ENCODE results near the gene AMBRA1. TPM values are rescaled to one million over a fixed set of nuclear protein-coding genes. Genes with fewer than 3 reads are reported as not detected.

AMBRA1 gene
- total and polyA plus RNA-seq, 11 donors = 5.6 to 23.5 (median 16.2) TPM

- no peaks in the 10 kb centered on the region for H3K9me3 ChIP-seq
- TF ChIP-seq POLR2A (IDR thresholded peaks at IDR 0.05) = peak in 1 of 2 donors; percentile 64
- no peak for TF ChIP-seq CTCF (IDR thresholded peaks at IDR 0.05)
- no peak for DNase-seq
- H3K4me3 ChIP-seq = peak overlapping the region; percentile 67 to 99 (median 92)
- WGBS, 4 donors = 2 to 5% (median 3%) methylated on average over 10 to 15 of the region's 15 CpGs
- ATAC-seq = peak in 2 of 4 donors; percentile 2 to 8
- intact Hi-C loops (cut with DNase I) = loop anchor here in 9 of 10 donors (2.0 to 10.0 kb wide), 8 partner anchors 22 to 232 kb away; partner anchors contain the start of genes CHRM4 (in 4 of the 9), MDK (in 3 of the 9), ARHGAP1 (in 2 of the 9) and ZNF408 (in 2 of the 9)
- H3K27me3 ChIP-seq = no peaks in the 10 kb centered on the region
- H3K4me1 ChIP-seq = peaks cover 0 to 55% (median 27%) of the 10 kb centered on the region in 12 donors
- peaks cover 0 to 17% (median 12%) of the 10 kb centered on the region in 9 donors for H3K36me3 ChIP-seq
- H3K27ac ChIP-seq = peak overlapping the region; percentile 85 to 97 (median 92)
These were observed 22.8 kb upstream of the AMBRA1 start for GRCh38 chr11:46616551-46617133.

- WGBS, 4 donors = 96 to 98% (median 96%) methylated on average over 7 of the region's 7 CpGs
- peaks cover 0 to 59% (median 27%) of the 10 kb centered on the region in 12 donors for H3K4me1 ChIP-seq
- no peak for TF ChIP-seq POLR2A (IDR thresholded peaks at IDR 0.05)
- TF ChIP-seq CTCF (IDR thresholded peaks at IDR 0.05) = no peak
- DNase-seq = no peak
- ATAC-seq = no peak
- intact Hi-C loops (cut with DNase I) = loop anchor here in 9 of 10 donors (2.0 to 10.0 kb wide), 8 partner anchors 21 to 231 kb away; partner anchors contain the start of genes CHRM4 (in 4 of the 9), MDK (in 3 of the 9), ARHGAP1 (in 2 of the 9) and ZNF408 (in 2 of the 9)
- H3K27me3 ChIP-seq = no peaks in the 10 kb centered on the region
- H3K27ac ChIP-seq = no peak overlapping the region
- H3K9me3 ChIP-seq = no peaks in the 10 kb centered on the region
- H3K4me3 ChIP-seq = no peak overlapping the region
- peaks cover 0 to 8% (median 3%) of the 10 kb centered on the region in 9 donors for H3K36me3 ChIP-seq
These were observed 21.9 kb upstream of the AMBRA1 start for GRCh38 chr11:46615756-46616155.

GRCh38 chr11:46612326-46612725 is 18.5 kb upstream of the AMBRA1 start:
- H3K9me3 ChIP-seq = no peaks in the 10 kb centered on the region
- DNase-seq = no peak
- TF ChIP-seq POLR2A (IDR thresholded peaks at IDR 0.05) = no peak
- no peak overlapping the region for H3K4me3 ChIP-seq
- ATAC-seq = no peak
- no peaks in the 10 kb centered on the region for H3K36me3 ChIP-seq
- intact Hi-C loops (cut with DNase I) = loop anchor here in 6 of 10 donors (10.0 kb wide), 3 partner anchors 68 to 228 kb away; partner anchors contain the start of genes MDK (in 3 of the 6) and CHRM4 (in 2 of the 6)
- H3K27ac ChIP-seq = peak overlapping the region in 2 of 12 donors; percentile 4 to 8
- H3K4me1 ChIP-seq = peaks cover 0 to 31% (median 11%) of the 10 kb centered on the region in 12 donors
- no peaks in the 10 kb centered on the region for H3K27me3 ChIP-seq
- WGBS, 4 donors = 73 to 76% (median 75%) methylated on average over 2 of the region's 2 CpGs

GRCh38 chr11:46611526-46612304 is 17.9 kb upstream of the AMBRA1 start:
- DNase-seq (no peak), ATAC-seq (peak in 3 of 4 donors; percentile 11 to 45 (median 35))
- Histone ChIP-seq H3K27me3 (no peaks in the 10 kb centered on the region), H3K4me1 (peaks cover 0 to 31% (median 11%) of the 10 kb centered on the region in 12 donors), H3K4me3 (no peak overlapping the region), H3K9me3 (no peaks in the 10 kb centered on the region), H3K36me3 (no peaks in the 10 kb centered on the region), H3K27ac (peak overlapping the region in 2 of 12 donors; percentile 4 to 8)
- TF ChIP-seq POLR2A (IDR thresholded peaks at IDR 0.05) (no peak), CTCF (IDR thresholded peaks at IDR 0.05) (no peak)
- WGBS, 4 donors = 62 to 70% (median 67%) methylated on average over 5 of the region's 5 CpGs
- intact Hi-C loops (cut with DNase I) = loop anchor here in 6 of 10 donors (10.0 kb wide), 3 partner anchors 67 to 227 kb away; partner anchors contain the start of genes MDK (in 3 of the 6) and CHRM4 (in 2 of the 6)
